HG03280 (cell line): ENCODE results near the gene AKAP14.
"Not testable (repeated sequence)": the region's sequence is repeated elsewhere in the genome, so short reads cannot be mapped to it uniquely, and the experiment has no call there.

Source experiments
- ATAC-seq: cut with Tn5 transposase; IDR thresholded peaks from one replicate; pipeline ENCODE4 v1.9.1; 2021; ENCODE audit warnings: mild to moderate bottlenecking, moderate library complexity; ENCODE audit not compliant: unreplicated experiment

AKAP14 gene

GRCh38 chrX:119919835-119920585, 24.3 kb downstream of the AKAP14 start:
- no peak for ATAC-seq

- not testable (repeated sequence) for ATAC-seq
Measured at GRCh38 chrX:119922391-119922790, 26.7 kb downstream of the AKAP14 start.

DNA sequence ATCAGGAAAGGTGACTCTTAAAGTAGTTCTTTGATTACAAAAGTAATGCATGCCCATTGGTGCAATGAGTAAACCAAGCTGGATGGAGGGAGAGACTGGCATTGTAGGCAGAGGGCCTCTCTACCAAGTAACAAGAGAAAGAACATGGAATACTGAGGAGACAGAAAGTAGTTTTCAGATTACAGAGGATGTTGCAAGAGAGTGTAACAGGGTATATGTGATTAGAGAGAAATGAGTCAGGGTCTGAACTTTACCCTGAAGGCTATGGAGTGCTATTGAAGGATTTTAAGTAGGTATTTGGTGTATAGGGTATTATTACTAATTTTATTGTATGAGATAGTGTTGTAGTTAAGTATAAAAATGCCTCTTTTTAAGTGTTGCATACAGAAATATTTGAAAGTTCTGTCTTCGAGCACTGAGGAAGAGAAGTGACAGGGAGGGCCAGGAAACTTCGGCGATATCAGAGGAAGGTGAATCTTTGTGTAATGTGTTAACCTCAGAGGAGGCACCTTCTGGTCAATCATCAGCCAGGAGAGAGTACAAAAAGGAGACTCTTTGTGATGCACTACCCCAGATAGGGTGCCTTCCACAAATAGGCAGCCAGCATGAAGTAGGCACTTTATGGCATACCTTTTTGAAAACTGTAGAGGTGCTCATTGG, 39.7 kb downstream of the AKAP14 start:
- no peak for ATAC-seq

DNA sequence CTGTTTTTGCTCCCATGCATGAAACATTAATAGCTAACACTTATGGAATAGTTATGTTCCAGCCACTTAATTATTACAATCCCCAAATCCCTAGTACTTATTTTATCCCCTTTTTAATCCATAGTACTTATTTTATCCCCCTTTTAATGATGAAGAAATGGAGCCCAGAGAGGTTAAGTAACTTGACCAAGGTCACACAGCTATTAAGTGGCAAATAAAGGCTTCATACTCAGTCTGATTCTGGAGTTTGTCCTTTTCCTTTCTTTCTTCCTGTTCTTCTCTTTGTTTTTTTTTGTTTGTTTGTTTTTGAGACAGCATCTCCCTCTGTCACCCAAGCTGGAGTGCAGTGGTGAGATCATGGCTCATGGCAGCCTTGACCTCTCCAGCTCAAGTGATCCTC, 45.6 kb downstream of the AKAP14 start:
- no peak for ATAC-seq

DNA sequence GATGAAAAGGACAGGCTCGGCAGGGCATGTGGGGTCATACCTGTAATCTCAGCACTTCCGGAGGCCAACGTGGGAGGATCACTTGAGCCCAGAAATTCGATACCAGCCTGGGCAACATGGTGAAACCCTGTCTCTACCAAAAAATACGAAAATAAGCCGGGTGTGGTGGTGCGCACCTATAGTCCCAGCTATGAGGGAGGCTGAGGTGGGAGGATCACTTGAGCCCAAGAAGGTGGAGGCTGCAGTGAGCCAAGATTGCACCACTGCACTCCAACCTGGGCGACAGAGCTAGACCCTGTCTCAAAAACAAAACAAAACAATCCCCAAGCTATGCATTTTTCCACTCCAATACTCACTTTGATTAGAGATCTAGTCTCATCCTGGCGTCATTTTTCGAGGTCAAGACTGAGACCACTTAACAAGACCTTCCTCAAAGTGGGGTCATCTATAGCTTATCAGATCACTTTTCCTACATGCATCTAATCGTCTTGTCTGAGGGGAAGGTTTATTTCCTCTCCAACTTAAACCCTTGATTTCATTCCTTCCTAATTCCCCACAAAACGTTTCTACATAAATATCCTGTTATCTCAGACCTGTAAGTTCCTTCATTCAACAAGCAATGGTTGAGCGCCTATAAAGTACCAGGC, 46.6 kb downstream of the AKAP14 start:
- no peak for ATAC-seq

- ATAC-seq = no peak
Measured at GRCh38 chrX:119942831-119943184, 47.1 kb downstream of the AKAP14 start.

DNA sequence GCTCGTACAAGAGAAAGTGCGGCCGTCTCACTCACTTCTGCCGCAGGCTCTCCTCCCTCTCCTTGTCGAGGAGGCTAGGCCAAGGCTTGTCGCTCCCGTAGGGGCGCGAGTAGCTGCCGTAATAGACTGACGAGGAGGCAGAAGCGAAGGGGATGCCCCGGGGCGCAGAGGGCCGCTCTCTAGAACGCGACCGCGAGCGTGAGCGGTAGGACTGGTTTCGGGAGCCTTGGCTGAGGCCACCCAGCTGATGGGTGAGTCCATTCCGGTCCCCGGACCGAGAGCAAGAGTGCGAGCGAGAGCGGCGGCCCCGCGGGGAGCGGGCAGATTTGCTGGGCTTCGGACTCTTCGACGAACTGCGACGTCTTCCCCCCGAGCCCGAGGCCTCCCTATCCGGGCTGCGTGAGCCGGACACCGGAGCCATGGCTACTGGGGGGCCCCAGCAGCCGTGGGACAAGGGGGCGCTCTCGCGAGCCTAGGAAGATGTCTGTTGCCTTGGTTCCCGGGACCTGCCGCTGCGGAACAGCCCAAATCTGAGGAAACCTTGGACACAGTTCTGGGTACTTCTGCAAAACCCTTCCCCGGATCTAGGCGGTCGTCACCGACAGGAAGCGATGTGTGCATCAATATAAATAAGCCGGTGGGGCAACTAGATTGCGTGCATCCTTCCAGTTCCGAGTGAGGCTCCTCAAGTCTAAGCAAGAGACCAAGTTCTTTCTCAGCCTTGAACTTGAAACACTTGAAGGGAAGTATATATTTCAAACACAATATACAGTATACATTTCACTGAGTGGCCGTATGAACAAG, 47.7 kb downstream of the AKAP14 start, which contains the start of gene NKAP:
Gene NKAP, minus strand, starts transcription at position 567 of the 804 bp plus-strand sequence. Its CDS starts 146 bp downstream, at position 421.
- ATAC-seq = peak; percentile 83

DNA sequence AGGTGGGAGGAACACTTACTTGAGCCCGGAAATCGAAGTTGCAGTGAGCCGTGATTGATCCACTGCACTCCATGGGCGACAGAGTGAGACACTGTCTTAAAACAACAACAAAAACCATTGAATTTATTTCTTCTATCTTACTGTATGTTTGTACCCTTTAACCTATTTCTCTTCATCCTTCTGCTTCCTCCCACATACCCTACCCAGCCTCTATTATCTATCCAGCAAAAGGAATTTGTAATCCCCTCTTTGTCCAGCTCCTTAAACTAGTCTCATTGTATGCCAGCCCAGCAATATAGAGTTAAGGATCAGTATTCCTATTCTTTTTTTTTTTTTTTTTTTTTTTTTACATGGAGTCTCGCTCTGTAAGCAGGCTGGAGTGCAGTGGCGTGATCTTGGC, 49.8 kb downstream of the AKAP14 start:
- ATAC-seq = no peak

DNA sequence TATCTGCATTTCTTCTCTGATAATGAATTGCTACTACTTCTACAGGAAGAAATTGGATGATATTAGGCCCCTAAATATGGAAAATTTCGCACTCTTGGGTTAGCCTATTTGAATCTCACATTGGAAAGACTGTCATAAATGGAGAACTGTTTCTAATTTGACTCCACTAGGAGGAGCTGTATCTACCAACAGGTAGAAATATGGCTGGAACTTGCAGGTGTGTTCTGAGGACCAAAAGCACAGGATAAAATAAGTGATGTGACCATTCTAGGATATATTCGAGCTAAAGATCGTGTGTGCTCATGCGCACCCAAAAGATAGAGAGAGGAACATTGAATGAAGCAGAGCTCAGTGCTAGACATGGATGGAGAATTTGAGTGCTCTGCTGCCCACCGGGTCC, 52.7 kb downstream of the AKAP14 start:
- no peak for ATAC-seq

DNA sequence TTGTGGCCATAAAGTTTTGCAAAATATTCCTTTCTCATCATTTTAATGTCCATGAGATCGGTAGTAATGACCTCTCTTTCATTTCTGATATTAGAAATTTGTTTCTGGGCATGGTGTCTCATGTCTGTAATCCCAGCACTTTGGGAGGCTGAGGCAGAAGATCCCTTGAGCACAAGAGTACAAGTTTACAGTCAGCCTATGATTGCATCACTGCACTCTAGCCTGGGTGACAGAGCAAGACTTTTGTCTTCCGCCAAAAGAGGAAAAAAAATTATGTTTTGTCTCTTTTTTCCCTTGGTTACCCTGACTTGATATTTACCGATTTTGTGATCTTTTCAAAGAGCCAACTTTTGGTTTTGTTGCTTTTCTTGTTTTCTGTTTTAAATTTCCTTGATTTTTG, 58.7 kb downstream of the AKAP14 start:
- no peak for ATAC-seq

- not testable (repeated sequence) for ATAC-seq
Measured at GRCh38 chrX:119955807-119956570, 60.3 kb downstream of the AKAP14 start.

DNA sequence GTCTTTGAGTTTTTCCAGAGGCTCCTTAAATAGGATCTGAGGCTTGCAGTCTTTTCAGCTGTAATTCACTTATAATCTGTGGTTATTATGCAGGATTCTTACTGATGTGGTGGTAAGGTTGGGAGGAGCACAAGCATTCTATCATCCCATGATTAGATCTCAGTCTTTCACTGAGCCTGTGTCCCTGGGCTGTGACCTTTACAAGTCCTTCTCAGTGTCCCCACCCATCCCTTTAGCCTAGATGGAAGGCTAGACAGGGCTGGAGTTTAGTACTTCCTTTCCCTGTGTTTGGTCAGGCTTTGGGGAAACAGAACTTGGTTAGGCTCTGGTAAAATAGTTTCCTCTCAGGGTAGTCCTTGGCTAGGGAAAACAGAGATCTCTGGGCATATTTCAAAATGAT, 64.9 kb downstream of the AKAP14 start:
- ATAC-seq = no peak

GRCh38 chrX:119966837-119967236, 71.1 kb downstream of the AKAP14 start:
- not testable (repeated sequence) for ATAC-seq
